ENCODE data around the gene KERA. TPM values are rescaled to one million over a fixed set of nuclear protein-coding genes. Genes with fewer than 3 reads are reported as not detected.

Gene KERA
- total and polyA plus RNA-seq, 2 of the 4 experiments (the other 2 are of a cell fraction): not detected

DNA sequence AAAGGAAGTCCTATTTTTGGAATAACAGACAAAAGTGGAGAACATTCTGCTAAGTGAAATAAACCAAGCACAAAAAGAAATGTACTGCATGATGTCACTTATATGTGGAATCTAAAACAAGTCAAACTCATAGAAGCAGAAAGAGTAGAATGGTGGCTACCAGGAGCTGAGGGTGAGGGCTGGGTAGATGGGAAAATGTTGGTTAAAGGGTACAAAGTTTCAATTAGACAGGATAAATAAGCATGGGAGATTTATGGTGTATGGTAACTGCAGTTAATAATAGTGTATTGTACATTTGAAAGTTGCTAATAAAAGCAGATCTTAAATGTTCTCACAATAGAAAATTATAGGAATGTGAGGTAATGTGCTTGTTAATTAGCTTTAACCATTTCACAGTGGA lies 40.6 kb upstream of the KERA start:
- DNase-seq (peak; percentile 7), ATAC-seq (ENCODE audit: low read depth) (peak; percentile 18)
- Histone ChIP-seq H3K4me1 (ENCODE audit: control insufficient read depth, insufficient read depth, low read length) (peaks cover 5% of the 10 kb centered on the region), H3K9me1 (ENCODE audit: insufficient read depth, low read length) (no peaks in the 10 kb centered on the region), H3K14ac (replicated peaks; ENCODE audit: low read depth, low read length) (peak overlapping the region; percentile 76), H3K4me2 (ENCODE audit: low read depth, low read length) (no peak overlapping the region; the same call in 1 of the 2 replicates), H2AK9ac (replicated peaks; ENCODE audit: low read depth, low read length, poor library complexity) (no peak overlapping the region), H3K27me3 (ENCODE audit: control insufficient read depth, insufficient read depth, low read length) (no peaks in the 10 kb centered on the region), H3K27ac (ENCODE audit: insufficient read depth, low read length) (peak overlapping the region; percentile 18; the same call in 1 of the 2 replicates), H3K9me3 (ENCODE audit: control insufficient read depth, insufficient read depth, low read length) (no peaks in the 10 kb centered on the region), H3K79me1 (ENCODE audit: low read depth in 1 of 2, low read length in 2 of 2) (no peaks in the 10 kb centered on the region), H2BK20ac (ENCODE audit: low read depth, low read length) (peak overlapping the region; percentile 86), H4K5ac (ENCODE audit: low read depth, low read length) (peak overlapping the region; percentile 77; the same call in 1 of the 2 replicates), H2BK15ac (ENCODE audit: low read depth, low read length) (0 out of 3 replicates have a peak overlapping the region, but pooled peaks have one; percentile 49), H2BK5ac (ENCODE audit: low read depth, low read length, poor library complexity, severe bottlenecking) (peak overlapping the region; percentile 89), H2AFZ (replicated peaks; ENCODE audit: low read length, poor library complexity) (no peak overlapping the region), H3K4ac (ENCODE audit: low read depth, low read length) (peak overlapping the region; percentile 78; the same call in 1 of the 2 replicates), H4K91ac (ENCODE audit: insufficient read depth, low read depth, low read length) (peak overlapping the region; percentile 71), H2BK120ac (ENCODE audit: low read depth, low read length) (peak overlapping the region; percentile 70; the same call in 1 of the 2 replicates), H3K23ac (ENCODE audit: low read depth, low read length) (peak overlapping the region; percentile 71; the same call in 1 of the 2 replicates), H3K18ac (ENCODE audit: low read depth, low read length) (peak overlapping the region; percentile 49), H3K4me3 (ENCODE audit: insufficient read depth, low read depth, low read length) (no peak overlapping the region), H3K9ac (ENCODE audit: low read depth, low read length) (no peak overlapping the region), H4K8ac (ENCODE audit: low read depth in 2 of 2, low read length in 2 of 2) (peak overlapping the region in 1 of 2 experiments; percentile 64; a peak in 2 of 4 replicates), H3K36me3 (ENCODE audit: control insufficient read depth, insufficient read depth, low read length) (no peaks in the 10 kb centered on the region; the same call in 1 of the 2 replicates), H4K20me1 (ENCODE audit: insufficient read depth, low read length) (no peaks in the 10 kb centered on the region), H3K56ac (ENCODE audit: extremely low read depth, insufficient read depth, low read length) (no peak overlapping the region), H2AK5ac (ENCODE audit: low read depth, low read length) (0 out of 2 replicates have a peak overlapping the region, but pooled peaks have one; percentile 60)
- dilution Hi-C loops (cut with HindIII; ENCODE audit: low sequenced_read_pairs, unreplicated experiment): no loop called here
- no TSS peak for BruUV-seq (replicated peaks)
- ChIA-PET CTCF (interaction anchor here (0.6 to 1.0 kb wide), 2 partner anchors 10 to 130 kb away, joined by 3 read pairs; no protein-coding TSS in a partner anchor), POLR2A (ENCODE audit: unreplicated experiment) (no interaction called here)
- intact Hi-C loops (cut with micrococcal nuclease): no loop called here
- in situ Hi-C loops (cut with MboI; ENCODE audit: low sequenced_read_pairs): no loop called here
- no peak for TF ChIP-seq CEBPB (IDR thresholded peaks at IDR 0.05; ENCODE audit: low read depth, low read length)
- TF ChIP-seq, protein P1, sequence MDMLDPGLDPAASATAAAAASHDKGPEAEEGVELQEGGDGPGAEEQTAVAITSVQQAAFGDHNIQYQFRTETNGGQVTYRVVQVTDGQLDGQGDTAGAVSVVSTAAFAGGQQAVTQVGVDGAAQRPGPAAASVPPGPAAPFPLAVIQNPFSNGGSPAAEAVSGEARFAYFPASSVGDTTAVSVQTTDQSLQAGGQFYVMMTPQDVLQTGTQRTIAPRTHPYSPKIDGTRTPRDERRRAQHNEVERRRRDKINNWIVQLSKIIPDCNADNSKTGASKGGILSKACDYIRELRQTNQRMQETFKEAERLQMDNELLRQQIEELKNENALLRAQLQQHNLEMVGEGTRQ (IDR thresholded peaks at IDR 0.05; ENCODE audit: low read depth, low read length): no peak
- no peak for TF ChIP-seq MAFK (IDR thresholded peaks at IDR 0.05; ENCODE audit: low read depth, low read length)
- TF ChIP-seq NFE2L2 (IDR thresholded peaks at IDR 0.05; ENCODE audit: low read depth, low read length): no peak
- TF ChIP-seq, protein P2, sequence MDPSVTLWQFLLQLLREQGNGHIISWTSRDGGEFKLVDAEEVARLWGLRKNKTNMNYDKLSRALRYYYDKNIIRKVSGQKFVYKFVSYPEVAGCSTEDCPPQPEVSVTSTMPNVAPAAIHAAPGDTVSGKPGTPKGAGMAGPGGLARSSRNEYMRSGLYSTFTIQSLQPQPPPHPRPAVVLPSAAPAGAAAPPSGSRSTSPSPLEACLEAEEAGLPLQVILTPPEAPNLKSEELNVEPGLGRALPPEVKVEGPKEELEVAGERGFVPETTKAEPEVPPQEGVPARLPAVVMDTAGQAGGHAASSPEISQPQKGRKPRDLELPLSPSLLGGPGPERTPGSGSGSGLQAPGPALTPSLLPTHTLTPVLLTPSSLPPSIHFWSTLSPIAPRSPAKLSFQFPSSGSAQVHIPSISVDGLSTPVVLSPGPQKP (IDR thresholded peaks at IDR 0.05; ENCODE audit: borderline replicate concordance, low read depth, low read length): no peak
- no peak for TF ChIP-seq CHD1 (IDR thresholded peaks at IDR 0.05; ENCODE audit: low read depth, low read length)
- no peak for TF ChIP-seq POLR2A (IDR thresholded peaks at IDR 0.05; ENCODE audit: low read depth, low read length)
- no peak for TF ChIP-seq RFX5 (IDR thresholded peaks at IDR 0.05; ENCODE audit: low read depth, low read length)
- TF ChIP-seq SMC3 (IDR thresholded peaks at IDR 0.05; ENCODE audit: low read depth, low read length): no peak
- no peak for TF ChIP-seq MAZ (IDR thresholded peaks at IDR 0.05; ENCODE audit: borderline replicate concordance, low read depth, low read length)
- TF ChIP-seq, protein P3, sequence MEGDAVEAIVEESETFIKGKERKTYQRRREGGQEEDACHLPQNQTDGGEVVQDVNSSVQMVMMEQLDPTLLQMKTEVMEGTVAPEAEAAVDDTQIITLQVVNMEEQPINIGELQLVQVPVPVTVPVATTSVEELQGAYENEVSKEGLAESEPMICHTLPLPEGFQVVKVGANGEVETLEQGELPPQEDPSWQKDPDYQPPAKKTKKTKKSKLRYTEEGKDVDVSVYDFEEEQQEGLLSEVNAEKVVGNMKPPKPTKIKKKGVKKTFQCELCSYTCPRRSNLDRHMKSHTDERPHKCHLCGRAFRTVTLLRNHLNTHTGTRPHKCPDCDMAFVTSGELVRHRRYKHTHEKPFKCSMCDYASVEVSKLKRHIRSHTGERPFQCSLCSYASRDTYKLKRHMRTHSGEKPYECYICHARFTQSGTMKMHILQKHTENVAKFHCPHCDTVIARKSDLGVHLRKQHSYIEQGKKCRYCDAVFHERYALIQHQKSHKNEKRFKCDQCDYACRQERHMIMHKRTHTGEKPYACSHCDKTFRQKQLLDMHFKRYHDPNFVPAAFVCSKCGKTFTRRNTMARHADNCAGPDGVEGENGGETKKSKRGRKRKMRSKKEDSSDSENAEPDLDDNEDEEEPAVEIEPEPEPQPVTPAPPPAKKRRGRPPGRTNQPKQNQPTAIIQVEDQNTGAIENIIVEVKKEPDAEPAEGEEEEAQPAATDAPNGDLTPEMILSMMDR (conservative IDR thresholded peaks at IDR 0.05; ENCODE audit: low read depth, low read length): no peak
- no peak for TF ChIP-seq BHLHE40 (IDR thresholded peaks at IDR 0.05; ENCODE audit: low read depth, low read length)
- TF ChIP-seq RAD21 (IDR thresholded peaks at IDR 0.05; ENCODE audit: low read length): no peak
- no peak for TF ChIP-seq FOS (IDR thresholded peaks at IDR 0.05; ENCODE audit: low read depth, low read length)
- TF ChIP-seq RCOR1 (IDR thresholded peaks at IDR 0.05; ENCODE audit: insufficient replicate concordance, low read length): no peak

Measured in IMR-90 (cell line).